OCI-LY7 (cell line): ENCODE measurements around the gene CYP2W1.

ENCODE experiments used
- EZH2phosphoT487 ChIP-seq: fragments of 200-600 bp; sonication (generic); IDR thresholded peaks from 2 replicates; pipeline ENCODE4 v1.6.1; 2018; ENCODE audit warnings: low read depth, borderline replicate concordance, mild to moderate bottlenecking, mixed run types, antibody characterized with exemption, low read length, moderate library complexity, mixed read lengths
- TF ChIP-seq, protein P1 (sequence below): fragments of 200-600 bp; sonication (generic); conservative IDR thresholded peaks from 2 replicates; pipeline ENCODE4 v1.5.1; 2014; ENCODE audit warnings: mild to moderate bottlenecking, antibody characterized with exemption, low read length, moderate library complexity, mixed read lengths

DNA sequence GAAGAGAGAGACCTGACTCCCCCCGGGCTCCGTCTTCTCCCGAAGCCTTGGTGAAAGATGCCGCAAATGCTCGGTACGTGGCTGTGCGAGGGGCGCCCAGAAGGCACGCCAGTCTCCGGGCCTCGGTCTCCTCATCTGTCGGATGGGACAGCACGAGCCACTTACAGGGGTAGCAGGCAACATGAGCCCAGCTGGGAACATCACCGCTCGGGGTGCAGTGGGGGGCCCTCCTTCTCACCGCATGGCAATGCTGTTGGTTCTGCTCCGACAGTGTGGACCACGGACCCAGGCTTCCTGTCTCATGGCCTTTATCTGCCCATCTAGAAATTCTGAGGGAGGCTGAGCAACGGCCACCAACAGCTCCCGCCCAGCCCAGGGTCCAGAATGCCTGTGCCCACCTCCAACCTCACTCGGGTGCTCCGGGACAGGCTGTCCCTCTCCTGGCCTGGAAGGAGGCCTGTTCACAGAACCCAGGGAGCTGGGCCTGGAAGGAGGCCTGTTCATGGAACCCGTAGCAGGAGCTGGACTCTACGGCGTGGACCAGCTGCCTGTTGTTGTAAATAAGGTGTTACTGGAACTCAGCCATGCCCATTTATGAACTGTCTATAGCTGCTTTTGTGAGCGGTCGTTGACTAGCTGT is 44.3 kb upstream of the CYP2W1 start:
- TF ChIP-seq, protein P1, sequence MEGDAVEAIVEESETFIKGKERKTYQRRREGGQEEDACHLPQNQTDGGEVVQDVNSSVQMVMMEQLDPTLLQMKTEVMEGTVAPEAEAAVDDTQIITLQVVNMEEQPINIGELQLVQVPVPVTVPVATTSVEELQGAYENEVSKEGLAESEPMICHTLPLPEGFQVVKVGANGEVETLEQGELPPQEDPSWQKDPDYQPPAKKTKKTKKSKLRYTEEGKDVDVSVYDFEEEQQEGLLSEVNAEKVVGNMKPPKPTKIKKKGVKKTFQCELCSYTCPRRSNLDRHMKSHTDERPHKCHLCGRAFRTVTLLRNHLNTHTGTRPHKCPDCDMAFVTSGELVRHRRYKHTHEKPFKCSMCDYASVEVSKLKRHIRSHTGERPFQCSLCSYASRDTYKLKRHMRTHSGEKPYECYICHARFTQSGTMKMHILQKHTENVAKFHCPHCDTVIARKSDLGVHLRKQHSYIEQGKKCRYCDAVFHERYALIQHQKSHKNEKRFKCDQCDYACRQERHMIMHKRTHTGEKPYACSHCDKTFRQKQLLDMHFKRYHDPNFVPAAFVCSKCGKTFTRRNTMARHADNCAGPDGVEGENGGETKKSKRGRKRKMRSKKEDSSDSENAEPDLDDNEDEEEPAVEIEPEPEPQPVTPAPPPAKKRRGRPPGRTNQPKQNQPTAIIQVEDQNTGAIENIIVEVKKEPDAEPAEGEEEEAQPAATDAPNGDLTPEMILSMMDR: no peak
- TF ChIP-seq EZH2phosphoT487: no peak
